SU-DHL-6 (cell line): ENCODE measurements around the gene ATP10A.
"Not testable (repeated sequence)": the region's sequence is repeated elsewhere in the genome, so short reads cannot be mapped to it uniquely, and the experiment has no call there.

Experiments used
- H2AFZ ChIP-seq: fragments of 200-600 bp; sonication (generic); 2 replicates; pipeline ENCODE4 v1.6.1; 2014; ENCODE audit warnings: low read depth, mild to moderate bottlenecking, moderate library complexity, mixed read lengths, antibody characterized with exemption, low read length; ENCODE audit not compliant: severe bottlenecking
- H3F3A ChIP-seq: fragments of 200-600 bp; shearing (Covaris generic); 2 replicates; pipeline ENCODE4 v1.6.0; 2016; ENCODE audit warnings: antibody characterized with exemption, mild to moderate bottlenecking; ENCODE audit not compliant: insufficient read depth
- H3K27ac ChIP-seq: fragments of 200-600 bp; sonication (generic); 2 replicates; pipeline ENCODE4 v1.5.1; 2016; ENCODE audit warnings: low read depth, mild to moderate bottlenecking, low read length, moderate library complexity, mixed read lengths
- H3K27me3 ChIP-seq: fragments of 200-600 bp; sonication (generic), shearing (Covaris generic); 2 replicates; pipeline ENCODE4 v1.6.0; 2014; ENCODE audit warnings: mild to moderate bottlenecking, low read length
- H3K36me3 ChIP-seq: fragments of 200-600 bp; sonication (generic); 2 replicates; pipeline ENCODE4 v1.6.1; 2014; ENCODE audit warnings: mild to moderate bottlenecking, low read length, mixed read lengths
- H3K4me2 ChIP-seq: fragments of 300-600, 200-600 bp; shearing (Covaris generic), sonication (generic); 2 replicates; pipeline ENCODE4 v1.6.0; 2014; ENCODE audit warnings: low read length, low read depth, mild to moderate bottlenecking; ENCODE audit not compliant: poor library complexity, severe bottlenecking
- H3K4me3 ChIP-seq: fragments of 200-600 bp; sonication (generic); 2 replicates; pipeline ENCODE4 v1.5.1; 2014; ENCODE audit warnings: antibody characterized with exemption, low read length, mild to moderate bottlenecking, mixed read lengths; ENCODE audit not compliant: insufficient read depth, poor library complexity, severe bottlenecking
- H3K79me2 ChIP-seq: fragments of 200-600 bp; sonication (generic); 2 replicates; pipeline ENCODE4 v1.6.1; 2014; ENCODE audit warnings: mild to moderate bottlenecking, low read length, moderate library complexity; ENCODE audit not compliant: insufficient read depth
- H3K9ac ChIP-seq: fragments of 200-600 bp; sonication (generic); 2 replicates; pipeline ENCODE4 v1.7.0; 2014; ENCODE audit warnings: mild to moderate bottlenecking, low read length
- H3K9me2 ChIP-seq: fragments of 200-600 bp; sonication (generic); replicated peaks from 2 replicates; pipeline ENCODE4 v1.6.1; 2014; ENCODE audit warnings: low read length; ENCODE audit not compliant: insufficient read depth
- H3K9me3 ChIP-seq: fragments of 200-600 bp; sonication (generic); 2 replicates; pipeline ENCODE4 v1.6.1; 2014; ENCODE audit warnings: low read length, mixed read lengths; ENCODE audit not compliant: insufficient read depth
- H4K20me1 ChIP-seq: fragments of 200-600 bp; sonication (generic); 2 replicates; pipeline ENCODE4 v1.6.1; 2014; ENCODE audit warnings: low read depth, mild to moderate bottlenecking, antibody characterized with exemption, low read length, moderate library complexity, mixed read lengths
- CTCF ChIP-seq: fragments of 200-600 bp; sonication (generic); IDR thresholded peaks from one replicate; pipeline ENCODE4 v1.5.1; 2017; ENCODE audit warnings: antibody characterized with exemption, mild to moderate bottlenecking, low read length, moderate library complexity; ENCODE audit not compliant: insufficient read depth, poor library complexity, severe bottlenecking
- EZH2phosphoT487 ChIP-seq: fragments of 200-600 bp; sonication (generic), shearing (Covaris generic); conservative IDR thresholded peaks from 2 replicates; pipeline ENCODE4 v1.6.1; 2018; ENCODE audit warnings: mild to moderate bottlenecking, antibody characterized with exemption, low read length, moderate library complexity, mixed read lengths

The ATP10A gene

GRCh38 chr15:25886498-25887140 is 23.5 kb upstream of the ATP10A start:
- H3K9ac ChIP-seq, result no peak overlapping the region
- no peaks in the 10 kb centered on the region for H4K20me1 ChIP-seq
- no peaks in the 10 kb centered on the region for H3K79me2 ChIP-seq
- H3K4me2 ChIP-seq, result no peak overlapping the region
- H3K27me3 ChIP-seq, result no peaks in the 10 kb centered on the region
- H3F3A ChIP-seq, result no peaks in the 10 kb centered on the region
- H2AFZ ChIP-seq, result no peak overlapping the region
- no peak for TF ChIP-seq EZH2phosphoT487
- H3K27ac ChIP-seq, result no peak overlapping the region
- no peaks in the 10 kb centered on the region for H3K9me2 ChIP-seq
- H3K4me3 ChIP-seq, result no peak overlapping the region
- no peaks in the 10 kb centered on the region for H3K36me3 ChIP-seq
- no peaks in the 10 kb centered on the region for H3K9me3 ChIP-seq

- no peaks in the 10 kb centered on the region for H3K9me3 ChIP-seq
- no peak overlapping the region for H2AFZ ChIP-seq
- no peaks in the 10 kb centered on the region for H3K27me3 ChIP-seq
- no peak overlapping the region for H3K4me2 ChIP-seq
- no peaks in the 10 kb centered on the region for H3F3A ChIP-seq
- H3K79me2 ChIP-seq, result no peaks in the 10 kb centered on the region
- H4K20me1 ChIP-seq, result no peaks in the 10 kb centered on the region
- no peak for TF ChIP-seq EZH2phosphoT487
- no peaks in the 10 kb centered on the region for H3K36me3 ChIP-seq
- no peak overlapping the region for H3K9ac ChIP-seq
- H3K9me2 ChIP-seq, result no peaks in the 10 kb centered on the region
- H3K27ac ChIP-seq, result no peak overlapping the region
- H3K4me3 ChIP-seq, result no peak overlapping the region
These were observed 21.2 kb upstream of the ATP10A start for GRCh38 chr15:25884370-25884769.

- H3K9ac ChIP-seq, result no peak overlapping the region
- no peak overlapping the region for H3K4me2 ChIP-seq
- no peaks in the 10 kb centered on the region for H3K36me3 ChIP-seq
- no peak overlapping the region for H3K27ac ChIP-seq
- H3K79me2 ChIP-seq, result no peaks in the 10 kb centered on the region
- no peak overlapping the region for H3K4me3 ChIP-seq
- H3K9me2 ChIP-seq, result no peaks in the 10 kb centered on the region
- no peaks in the 10 kb centered on the region for H3K9me3 ChIP-seq
- no peaks in the 10 kb centered on the region for H4K20me1 ChIP-seq
- H2AFZ ChIP-seq, result no peak overlapping the region
- no peaks in the 10 kb centered on the region for H3K27me3 ChIP-seq
- H3F3A ChIP-seq, result no peaks in the 10 kb centered on the region
- TF ChIP-seq CTCF (no peak), EZH2phosphoT487 (no peak)
These were observed 20.5 kb upstream of the ATP10A start for GRCh38 chr15:25883463-25884259.

DNA sequence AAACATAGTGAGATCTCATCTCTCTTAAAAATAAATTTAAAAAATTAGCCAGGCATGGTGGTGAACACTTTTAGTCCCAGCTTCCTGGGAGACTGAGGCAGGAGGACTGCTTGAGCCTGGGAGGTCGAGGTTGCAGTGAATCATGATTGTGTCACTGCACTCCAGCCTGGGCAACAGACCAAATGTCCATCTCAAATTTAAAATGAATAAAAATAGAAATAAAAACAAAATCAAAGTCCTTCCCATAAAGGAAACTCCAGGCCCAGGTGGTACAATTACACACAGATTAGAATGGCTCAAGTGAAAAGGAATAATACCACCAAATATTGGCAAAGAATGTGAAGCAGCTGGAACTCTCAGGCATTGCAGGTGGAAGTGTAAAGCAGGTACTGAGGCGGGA is 19.3 kb upstream of the ATP10A start:
- Histone ChIP-seq H3K9me3 (no peaks in the 10 kb centered on the region), H4K20me1 (no peaks in the 10 kb centered on the region), H3F3A (no peaks in the 10 kb centered on the region), H3K9me2 (no peaks in the 10 kb centered on the region), H3K27ac (no peak overlapping the region), H3K4me2 (no peak overlapping the region), H2AFZ (no peak overlapping the region), H3K79me2 (no peaks in the 10 kb centered on the region), H3K27me3 (no peaks in the 10 kb centered on the region), H3K36me3 (no peaks in the 10 kb centered on the region), H3K4me3 (no peak overlapping the region), H3K9ac (no peak overlapping the region)
- TF ChIP-seq CTCF, result no peak
- no peak for TF ChIP-seq EZH2phosphoT487

DNA sequence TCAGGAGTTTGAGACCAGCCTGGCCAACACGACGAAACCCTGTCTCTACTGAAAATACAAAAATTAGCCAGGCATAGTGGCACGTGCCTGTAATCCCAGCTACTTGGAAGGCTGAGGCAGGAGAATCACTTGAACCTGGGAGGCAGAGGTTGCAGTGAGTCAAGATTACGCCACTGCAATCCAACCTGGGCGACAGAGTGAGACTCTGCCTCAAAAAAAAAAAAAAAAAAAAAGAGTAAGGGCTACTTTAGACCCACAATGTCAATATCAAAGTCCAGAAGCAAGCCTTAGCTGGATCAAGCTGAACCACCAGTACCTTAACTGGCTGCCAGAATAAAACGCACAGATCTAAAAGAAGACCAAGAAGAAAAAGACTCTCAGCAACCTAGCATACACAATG is 17.8 kb upstream of the ATP10A start:
- H3K4me3 ChIP-seq, H3K27ac ChIP-seq, H3K9ac ChIP-seq, H3K4me2 ChIP-seq, H3K79me2 ChIP-seq, H3K9me2 ChIP-seq, H4K20me1 ChIP-seq, H2AFZ ChIP-seq, H3F3A ChIP-seq, H3K36me3 ChIP-seq, H3K9me3 ChIP-seq, H3K27me3 ChIP-seq: not testable (repeated sequence)
